A549 (cell line): ENCODE results near the gene ABCF3. TPM values are rescaled to one million over a fixed set of nuclear protein-coding genes. Genes with fewer than 3 reads are reported as not detected.

Experiments
- ATAC-seq, 2 experiments: fragments of 200-7000 bp in 1 of 2; fragments of >200 bp in 1 of 2; cut with Nextera tagmentation in 1 of 2; cut with Tn5 transposase in 1 of 2; 3 replicates each; pipeline versions ENCODE4 v1.8.0 to v1.9.1; 2018 to 2020; ENCODE audit warnings: mild to moderate bottlenecking in 1 of 2, moderate library complexity in 1 of 2
- CTCF ChIA-PET: fragments of 300-600 bp; sonication (Branson Sonifier 250); formaldehyde crosslinking; extraction: SDS; loops from one replicate; lab custom pipeline; 2021; ENCODE audit warnings: antibody characterized with exemption, inconsistent platforms; lab: Yijun Ruan, JAX
- POLR2A ChIA-PET: fragments of 350-600 bp; formaldehyde crosslinking; extraction: SDS; loops from one replicate; lab custom pipeline; 2021; ENCODE audit warnings: antibody characterized with exemption, inconsistent platforms; lab: Yijun Ruan, JAX
- DNase-seq, 2 experiments: peaks; one replicate each; pipeline versions ENCODE4 v3.0.0 to v3.0.0-alpha.2; 2011 to 2016; ENCODE audit warnings: low read depth in 1 of 2, low spot score in 1 of 2
- FAIRE-seq: peaks from 2 replicates; lab custom pipeline; 2011; peaks lifted over from hg19 to GRCh38; lab: Jason Lieb, UNC
- H3K27ac ChIP-seq, 2 experiments: fragments of >200 bp; sonication (Bioruptor Twin); formaldehyde crosslinking; 3 replicates each; pipeline ENCODE4 v1.5.1; 2016 to 2017
- H3K4me1 ChIP-seq: fragments of >200 bp; sonication (Bioruptor Twin); formaldehyde crosslinking; 3 replicates; pipeline ENCODE4 v1.6.1; 2016
- H3K4me2 ChIP-seq: fragments of >200 bp; sonication (Bioruptor Twin); formaldehyde crosslinking; 3 replicates; pipeline ENCODE4 v1.6.1; 2016
- H3K4me3 ChIP-seq: fragments of >200 bp; sonication (Bioruptor Twin); formaldehyde crosslinking; 3 replicates; pipeline ENCODE4 v1.5.1; 2016
- H3K9me3 ChIP-seq: fragments of >200 bp; sonication (Bioruptor Twin); formaldehyde crosslinking; 3 replicates; pipeline ENCODE4 v1.6.1; 2016
- ATOH8 ChIP-seq: fragments of 250-450 bp; sonication (Bioruptor Pico); IDR thresholded peaks from 2 replicates; pipeline ENCODE4 v1.5.0; 2020; ENCODE audit warnings: low read depth, mild to moderate bottlenecking, moderate library complexity
- BCL3 ChIP-seq: fragments of >200 bp; sonication (Bioruptor Twin); formaldehyde crosslinking; IDR thresholded peaks from 3 replicates; pipeline ENCODE4 v1.6.1; 2016
- BHLHE40 ChIP-seq: IDR thresholded peaks from 2 replicates; pipeline ENCODE4 v1.6.1; 2012; ENCODE audit warnings: low read depth, low read length, inconsistent platforms
- CBX8 ChIP-seq: fragments of 200-600 bp; sonication (generic); IDR thresholded peaks from 2 replicates; pipeline ENCODE4 v1.6.1; 2016
- CEBPB ChIP-seq, 2 experiments: fragments of >200 bp in 1 of 2; sonication (Bioruptor Twin) in 1 of 2; formaldehyde crosslinking in 1 of 2; IDR thresholded peaks; 2 replicates each; pipeline ENCODE4 v1.6.1; 2012 to 2016
- CHD4 ChIP-seq: fragments of 200-600 bp; sonication (generic); IDR thresholded peaks from 2 replicates; pipeline ENCODE4 v1.6.1; 2016; ENCODE audit warnings: antibody characterized with exemption, mild to moderate bottlenecking, borderline replicate concordance
- EHF ChIP-seq: fragments of 250-450 bp; sonication (Bioruptor Pico); IDR thresholded peaks from 2 replicates; pipeline ENCODE4 v1.5.0; 2020; ENCODE audit warnings: mild to moderate bottlenecking
- EHMT2 ChIP-seq: fragments of 200-600 bp; sonication (generic); IDR thresholded peaks from 2 replicates; pipeline ENCODE4 v1.6.1; 2016; ENCODE audit warnings: antibody characterized with exemption, low read depth, mild to moderate bottlenecking, moderate library complexity
- EP300 ChIP-seq, 2 experiments: fragments of >200 bp; sonication (Bioruptor Twin); formaldehyde crosslinking; IDR thresholded peaks; 2 replicates in 1 of 2; 3 replicates in 1 of 2; pipeline ENCODE4 v1.6.1; 2016 to 2017
- FOXS1 ChIP-seq: fragments of 250-450 bp; sonication (Bioruptor Pico); IDR thresholded peaks from 2 replicates; pipeline ENCODE4 v1.5.0; 2020; ENCODE audit warnings: mild to moderate bottlenecking, moderate library complexity
- HDAC2 ChIP-seq: fragments of 200-600 bp; sonication (generic); IDR thresholded peaks from 2 replicates; pipeline ENCODE4 v1.6.1; 2016
- HEYL ChIP-seq: fragments of 250-450 bp; sonication (Bioruptor Pico); IDR thresholded peaks from 2 replicates; pipeline ENCODE4 v1.8.0; 2021; ENCODE audit warnings: mild to moderate bottlenecking, moderate library complexity
- HMGXB4 ChIP-seq: fragments of 250-450 bp; sonication (Bioruptor Pico); IDR thresholded peaks from 2 replicates; pipeline ENCODE4 v1.5.0; 2021; ENCODE audit warnings: mild to moderate bottlenecking, moderate library complexity, borderline replicate concordance
- HOXB5 ChIP-seq: fragments of 250-450 bp; sonication (Bioruptor Pico); IDR thresholded peaks from 2 replicates; pipeline ENCODE4 v1.5.0; 2020; ENCODE audit warnings: mild to moderate bottlenecking, moderate library complexity
- MAZ ChIP-seq: fragments of 150-350 bp; IDR thresholded peaks from 2 replicates; pipeline ENCODE4 v1.6.1; 2014; ENCODE audit warnings: antibody characterized with exemption, low read depth, low read length, borderline replicate concordance
- MYC ChIP-seq: IDR thresholded peaks from 2 replicates; pipeline ENCODE4 v1.6.1; 2012; ENCODE audit warnings: mild to moderate bottlenecking, inconsistent platforms, low read length, improper control_type of control experiment, borderline replicate concordance
- NFE2L2 ChIP-seq: fragments of 150-350 bp; conservative IDR thresholded peaks from 2 replicates; pipeline ENCODE4 v1.6.1; 2014; ENCODE audit warnings: low read length
- NPAS2 ChIP-seq: fragments of 250-450 bp; sonication (Bioruptor Pico); IDR thresholded peaks from 2 replicates; pipeline ENCODE4 v1.8.0; 2022; ENCODE audit warnings: mild to moderate bottlenecking, moderate library complexity, borderline replicate concordance
- POLR2A ChIP-seq: IDR thresholded peaks from 2 replicates; pipeline ENCODE4 v1.6.1; 2012; ENCODE audit warnings: mild to moderate bottlenecking, low read length
- POLR2AphosphoS2 ChIP-seq: conservative IDR thresholded peaks from 2 replicates; pipeline ENCODE4 v1.6.1; 2012; ENCODE audit warnings: low read length, improper control_type of control experiment, inconsistent platforms
- RFX5 ChIP-seq: fragments of 450-650 bp; IDR thresholded peaks from 2 replicates; pipeline ENCODE4 v1.7.1; 2014; ENCODE audit warnings: antibody characterized with exemption, mild to moderate bottlenecking, moderate library complexity
- TFCP2L1 ChIP-seq: fragments of 250-450 bp; sonication (Bioruptor Pico); IDR thresholded peaks from 2 replicates; pipeline ENCODE4 v1.5.0; 2021; ENCODE audit warnings: mild to moderate bottlenecking
- TP53 ChIP-seq: fragments of 250-450 bp; sonication (Bioruptor Pico); IDR thresholded peaks from 2 replicates; pipeline ENCODE4 v1.5.0; 2021; ENCODE audit warnings: mild to moderate bottlenecking, moderate library complexity
- ZC3H11A ChIP-seq: fragments of 450-650 bp; IDR thresholded peaks from 2 replicates; pipeline ENCODE4 v1.6.1; 2014; ENCODE audit warnings: antibody characterized with exemption, mild to moderate bottlenecking
- ZFP36 ChIP-seq: fragments of 450-650 bp; IDR thresholded peaks from 2 replicates; pipeline ENCODE4 v1.6.1; 2014; ENCODE audit warnings: borderline replicate concordance; ENCODE audit not compliant: partially characterized antibody
- ZNF302 ChIP-seq: fragments of 250-450 bp; sonication (Bioruptor Pico); IDR thresholded peaks from 2 replicates; pipeline ENCODE4 v1.9.0; 2021; ENCODE audit warnings: inconsistent platforms, mild to moderate bottlenecking, moderate library complexity
- WGBS: methylation state at CpG from one replicate; pipeline ENCODE4 v1.1.6; 2017; ENCODE audit errors: missing lambda C conversion rate; 5-methylcytosine and 5-hydroxymethylcytosine counted together
- polyA plus RNA-seq, 4 experiments: library from polyadenylated mRNA; depleted of rRNA in 3 of 4; stranded (reverse); fragments of >200 nt; fragmentation: RNase III in 1 of 4; extraction: RNeasy Plus Mini Kit Qiagen cat#74134 plus additional on column Dnase treatment in 1 of 4; gene quantifications; 2 replicates in 3 of 4; 3 replicates in 1 of 4; pipeline ENCODE4 v1.2.3, GENCODE V29; 2011 to 2017
- TF ChIP-seq, protein P1 (sequence below): IDR thresholded peaks from 2 replicates; pipeline ENCODE4 v1.6.1; 2012
- TF ChIP-seq, protein P2 (sequence below): IDR thresholded peaks from 2 replicates; pipeline ENCODE4 v1.6.1; 2012; ENCODE audit warnings: low read depth, borderline replicate concordance
- TF ChIP-seq, protein P3 (sequence below): fragments of >200 bp; sonication (Bioruptor Twin); formaldehyde crosslinking; IDR thresholded peaks from 2 replicates; pipeline ENCODE4 v1.6.1; 2016

Gene ABCF3
- polyA plus RNA-seq, 2 of the 4 experiments (the other 2 are of a cell fraction) = 35.3 to 46.6 TPM

GRCh38 chr3:184188080-184188479, 2.1 kb downstream of the ABCF3 start:
- Histone ChIP-seq H3K4me1 (peaks cover 12% of the 10 kb centered on the region; the same call in 2 of the 3 replicates), H3K4me3 (no peak overlapping the region), H3K9me3 (no peaks in the 10 kb centered on the region), H3K27ac (no peak overlapping the region), H3K4me2 (no peak overlapping the region)
- WGBS = 92% methylated on average over 15 of the region's 17 CpGs
- FAIRE-seq (no peak), DNase-seq (no peak), ATAC-seq (no peak)
- ChIA-PET CTCF (no interaction called here), POLR2A (no interaction called here)
- TF ChIP-seq, protein P1, sequence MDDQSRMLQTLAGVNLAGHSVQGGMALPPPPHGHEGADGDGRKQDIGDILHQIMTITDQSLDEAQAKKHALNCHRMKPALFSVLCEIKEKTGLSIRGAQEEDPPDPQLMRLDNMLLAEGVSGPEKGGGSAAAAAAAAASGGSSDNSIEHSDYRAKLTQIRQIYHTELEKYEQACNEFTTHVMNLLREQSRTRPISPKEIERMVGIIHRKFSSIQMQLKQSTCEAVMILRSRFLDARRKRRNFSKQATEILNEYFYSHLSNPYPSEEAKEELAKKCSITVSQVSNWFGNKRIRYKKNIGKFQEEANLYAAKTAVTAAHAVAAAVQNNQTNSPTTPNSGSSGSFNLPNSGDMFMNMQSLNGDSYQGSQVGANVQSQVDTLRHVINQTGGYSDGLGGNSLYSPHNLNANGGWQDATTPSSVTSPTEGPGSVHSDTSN = no peak
- TF ChIP-seq HDAC2 = no peak

DNA sequence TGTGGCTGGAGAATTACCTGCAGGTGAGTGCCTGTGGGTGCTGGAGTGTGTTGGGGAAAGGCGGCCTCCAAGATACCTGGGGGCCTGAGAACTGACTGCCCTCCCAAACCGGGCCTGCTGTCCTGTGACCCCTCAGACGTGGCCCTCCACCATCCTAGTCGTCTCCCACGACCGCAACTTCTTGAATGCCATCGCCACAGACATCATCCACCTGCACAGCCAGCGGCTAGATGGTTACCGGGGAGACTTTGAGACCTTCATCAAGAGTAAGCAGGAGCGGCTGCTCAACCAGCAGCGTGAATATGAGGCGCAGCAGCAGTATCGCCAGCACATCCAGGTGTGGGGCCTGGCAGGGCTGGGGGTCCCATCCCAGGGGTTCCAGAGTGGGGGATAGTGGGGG, 3.4 kb downstream of the ABCF3 start:
- TF ChIP-seq ATOH8 (CRISPR knock-in tag) (no peak), MYC (no peak), CBX8 (no peak), TFCP2L1 (CRISPR knock-in tag) (no peak), TP53 (CRISPR knock-in tag) (no peak), HEYL (CRISPR knock-in tag) (no peak), ZNF302 (CRISPR knock-in tag) (no peak), CEBPB (IDR thresholded peaks at IDR 0.05) (no peak), HMGXB4 (no peak), HOXB5 (CRISPR knock-in tag) (no peak), EHMT2 (no peak)
- TF ChIP-seq, protein P2, sequence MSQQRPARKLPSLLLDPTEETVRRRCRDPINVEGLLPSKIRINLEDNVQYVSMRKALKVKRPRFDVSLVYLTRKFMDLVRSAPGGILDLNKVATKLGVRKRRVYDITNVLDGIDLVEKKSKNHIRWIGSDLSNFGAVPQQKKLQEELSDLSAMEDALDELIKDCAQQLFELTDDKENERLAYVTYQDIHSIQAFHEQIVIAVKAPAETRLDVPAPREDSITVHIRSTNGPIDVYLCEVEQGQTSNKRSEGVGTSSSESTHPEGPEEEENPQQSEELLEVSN = no peak
- CTCF ChIA-PET = interaction anchor here (1.2 to 1.3 kb wide), 2 partner anchors 9 to 39 kb away, joined by 3 to 4 read pairs; no protein-coding TSS in a partner anchor
- no peak overlapping the region for H3K27ac ChIP-seq
- DNase-seq (no peak), ATAC-seq (no peak), FAIRE-seq (no peak)
- H3K9me3 ChIP-seq = no peaks in the 10 kb centered on the region
- POLR2A ChIA-PET = no interaction called here
- peaks cover 12% of the 10 kb centered on the region; the same call in 2 of the 3 replicates for H3K4me1 ChIP-seq
- WGBS = 92% methylated on average over 9 of the region's 13 CpGs
- H3K4me3 ChIP-seq = no peak overlapping the region
- no peak overlapping the region for H3K4me2 ChIP-seq

DNA sequence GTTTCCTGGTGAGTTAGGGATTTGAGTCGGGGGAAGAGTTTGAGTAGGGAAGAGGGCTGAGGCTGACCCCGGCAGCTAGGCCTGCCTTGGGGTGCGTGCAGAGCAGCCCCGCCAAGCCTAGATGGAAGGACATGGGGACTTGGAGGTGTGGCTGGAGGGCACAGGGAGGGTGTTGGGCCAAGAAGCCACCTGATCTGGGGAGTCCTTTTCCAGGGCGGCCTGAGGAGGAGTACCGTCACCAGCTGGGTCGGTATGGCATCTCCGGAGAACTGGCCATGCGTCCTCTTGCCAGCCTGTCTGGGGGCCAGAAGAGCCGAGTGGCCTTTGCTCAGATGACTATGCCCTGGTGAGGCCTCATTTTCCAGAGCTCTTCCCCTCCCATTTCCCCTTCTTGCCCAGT, 6.9 kb downstream of the ABCF3 start:
- FAIRE-seq = no peak
- Histone ChIP-seq H3K9me3 (no peaks in the 10 kb centered on the region), H3K4me1 (no peaks in the 10 kb centered on the region), H3K4me2 (no peak overlapping the region), H3K4me3 (no peak overlapping the region), H3K27ac (no peak overlapping the region)
- ATAC-seq = no peak
- ChIA-PET POLR2A (no interaction called here), CTCF (interaction anchor here (1.0 kb wide), 1 partner anchor 34 kb away, joined by 4 read pairs; no protein-coding TSS in a partner anchor)
- no peak for DNase-seq
- WGBS = 94% methylated on average over 8 of the region's 10 CpGs
- TF ChIP-seq ZFP36 (no peak), EP300 (IDR thresholded peaks at IDR 0.05) (no peak), BCL3 (no peak), POLR2A (no peak), FOXS1 (CRISPR knock-in tag) (no peak), NFE2L2 (no peak), NPAS2 (CRISPR knock-in tag) (no peak), BHLHE40 (no peak), ZC3H11A (no peak), HMGXB4 (no peak), TFCP2L1 (CRISPR knock-in tag) (no peak), RFX5 (no peak), EHF (no peak), POLR2AphosphoS2 (no peak), MAZ (no peak), CHD4 (no peak)
- TF ChIP-seq, protein P3, sequence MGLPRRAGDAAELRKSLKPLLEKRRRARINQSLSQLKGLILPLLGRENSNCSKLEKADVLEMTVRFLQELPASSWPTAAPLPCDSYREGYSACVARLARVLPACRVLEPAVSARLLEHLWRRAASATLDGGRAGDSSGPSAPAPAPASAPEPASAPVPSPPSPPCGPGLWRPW = no peak
